ENCODE data around the gene DCTN4. TPM values are rescaled to one million over a fixed set of nuclear protein-coding genes. Genes with fewer than 3 reads are reported as not detected.

DCTN4 gene
- total and polyA plus RNA-seq, 2 of the 4 experiments (the other 2 are of a cell fraction): 28.1 to 50.2 TPM

DNA sequence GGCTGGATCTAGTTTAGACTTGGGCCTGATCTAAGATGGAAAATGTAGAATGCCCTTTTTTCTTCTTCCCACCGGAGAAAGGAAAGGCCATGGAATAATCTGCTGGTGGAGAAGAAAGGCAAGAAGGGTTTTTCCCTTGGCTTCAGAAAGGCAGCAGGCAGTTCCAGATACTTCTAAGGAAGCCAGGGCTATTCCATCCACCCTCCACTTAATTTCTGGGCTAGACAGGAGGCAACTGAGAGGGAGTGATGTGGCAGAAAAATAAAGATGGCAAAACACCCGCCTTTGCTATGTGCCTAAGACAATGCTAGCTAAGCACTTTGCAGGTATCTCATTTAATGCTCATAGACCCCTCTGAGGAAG, 87.9 kb downstream of the DCTN4 start:
- no peak overlapping the region for H3K4me2 ChIP-seq (ENCODE audit: low read depth, low read length)
- WGBS, 2 experiments (ENCODE audit: extremely low coverage in 2 of 2, insufficient read length in 1 of 2): 20% methylated on average over 1 of the region's 2 CpGs; no CpG with 5 or more reads in 1 of the 2 experiments
- CTCF ChIA-PET: no interaction called here

More for the DNA sequence above, 87.9 kb downstream of the DCTN4 start:
- Histone ChIP-seq H3K4me3 (ENCODE audit: insufficient read depth, low read depth, low read length) (no peak overlapping the region), H3K4ac (ENCODE audit: low read depth, low read length) (no peak overlapping the region), H3K9ac (ENCODE audit: low read depth, low read length) (no peak overlapping the region), H3K14ac (replicated peaks; ENCODE audit: low read depth, low read length) (no peak overlapping the region), H3K23ac (ENCODE audit: low read depth, low read length) (no peak overlapping the region), H3K4me1 (ENCODE audit: control insufficient read depth, insufficient read depth, low read length) (peaks cover 13% of the 10 kb centered on the region), H3K36me3 (ENCODE audit: control insufficient read depth, insufficient read depth, low read length) (no peaks in the 10 kb centered on the region), H3K18ac (ENCODE audit: low read depth, low read length) (no peak overlapping the region), H3K9me1 (ENCODE audit: insufficient read depth, low read length) (peaks cover 8% of the 10 kb centered on the region), H2BK120ac (ENCODE audit: low read depth, low read length) (no peak overlapping the region), H2BK20ac (ENCODE audit: low read depth, low read length) (no peak overlapping the region), H4K8ac (ENCODE audit: low read depth in 2 of 2, low read length in 2 of 2) (no peak overlapping the region), H4K91ac (ENCODE audit: insufficient read depth, low read depth, low read length) (no peak overlapping the region), H3K27me3 (ENCODE audit: control insufficient read depth, insufficient read depth, low read length) (peaks cover 12% of the 10 kb centered on the region), H3K79me1 (ENCODE audit: low read depth in 1 of 2, low read length in 2 of 2) (no peaks in the 10 kb centered on the region), H2AFZ (replicated peaks; ENCODE audit: low read length, poor library complexity) (no peak overlapping the region), H2BK15ac (ENCODE audit: low read depth, low read length) (no peak overlapping the region), H3K27ac (ENCODE audit: insufficient read depth, low read length) (no peak overlapping the region), H4K5ac (ENCODE audit: low read depth, low read length) (no peak overlapping the region), H2AK9ac (replicated peaks; ENCODE audit: low read depth, low read length, poor library complexity) (no peak overlapping the region), H4K20me1 (ENCODE audit: insufficient read depth, low read length) (no peaks in the 10 kb centered on the region), H2AK5ac (ENCODE audit: low read depth, low read length) (no peak overlapping the region), H2BK5ac (ENCODE audit: low read depth, low read length, poor library complexity, severe bottlenecking) (no peak overlapping the region), H3K56ac (ENCODE audit: extremely low read depth, insufficient read depth, low read length) (no peak overlapping the region), H3K9me3 (ENCODE audit: control insufficient read depth, insufficient read depth, low read length) (no peaks in the 10 kb centered on the region)
- ATAC-seq (ENCODE audit: low read depth): no peak
- no peak for DNase-seq
- POLR2A ChIA-PET (ENCODE audit: unreplicated experiment): interaction anchor here (0.5 kb wide), 1 partner anchor 112 kb away, joined by 3 read pairs; no protein-coding TSS in a partner anchor
- no TSS peak for BruUV-seq (replicated peaks)
- dilution Hi-C loops (cut with HindIII; ENCODE audit: low sequenced_read_pairs, unreplicated experiment) (no loop called here), in situ Hi-C loops (cut with MboI; ENCODE audit: low sequenced_read_pairs) (no loop called here), intact Hi-C loops (cut with micrococcal nuclease) (no loop called here)
- no peak for TF ChIP-seq RFX5 (IDR thresholded peaks at IDR 0.05; ENCODE audit: low read depth, low read length)
- TF ChIP-seq NFE2L2 (IDR thresholded peaks at IDR 0.05; ENCODE audit: low read depth, low read length): no peak
- no peak for TF ChIP-seq POLR2A (IDR thresholded peaks at IDR 0.05; ENCODE audit: low read depth, low read length)
- TF ChIP-seq, protein P1, sequence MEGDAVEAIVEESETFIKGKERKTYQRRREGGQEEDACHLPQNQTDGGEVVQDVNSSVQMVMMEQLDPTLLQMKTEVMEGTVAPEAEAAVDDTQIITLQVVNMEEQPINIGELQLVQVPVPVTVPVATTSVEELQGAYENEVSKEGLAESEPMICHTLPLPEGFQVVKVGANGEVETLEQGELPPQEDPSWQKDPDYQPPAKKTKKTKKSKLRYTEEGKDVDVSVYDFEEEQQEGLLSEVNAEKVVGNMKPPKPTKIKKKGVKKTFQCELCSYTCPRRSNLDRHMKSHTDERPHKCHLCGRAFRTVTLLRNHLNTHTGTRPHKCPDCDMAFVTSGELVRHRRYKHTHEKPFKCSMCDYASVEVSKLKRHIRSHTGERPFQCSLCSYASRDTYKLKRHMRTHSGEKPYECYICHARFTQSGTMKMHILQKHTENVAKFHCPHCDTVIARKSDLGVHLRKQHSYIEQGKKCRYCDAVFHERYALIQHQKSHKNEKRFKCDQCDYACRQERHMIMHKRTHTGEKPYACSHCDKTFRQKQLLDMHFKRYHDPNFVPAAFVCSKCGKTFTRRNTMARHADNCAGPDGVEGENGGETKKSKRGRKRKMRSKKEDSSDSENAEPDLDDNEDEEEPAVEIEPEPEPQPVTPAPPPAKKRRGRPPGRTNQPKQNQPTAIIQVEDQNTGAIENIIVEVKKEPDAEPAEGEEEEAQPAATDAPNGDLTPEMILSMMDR (conservative IDR thresholded peaks at IDR 0.05; ENCODE audit: low read depth, low read length): no peak
- no peak for TF ChIP-seq SMC3 (IDR thresholded peaks at IDR 0.05; ENCODE audit: low read depth, low read length)
- no peak for TF ChIP-seq MAZ (IDR thresholded peaks at IDR 0.05; ENCODE audit: borderline replicate concordance, low read depth, low read length)
- TF ChIP-seq BHLHE40 (IDR thresholded peaks at IDR 0.05; ENCODE audit: low read depth, low read length): no peak
- TF ChIP-seq FOS (IDR thresholded peaks at IDR 0.05; ENCODE audit: low read depth, low read length): no peak
- no peak for TF ChIP-seq RAD21 (IDR thresholded peaks at IDR 0.05; ENCODE audit: low read length)
- TF ChIP-seq, protein P2, sequence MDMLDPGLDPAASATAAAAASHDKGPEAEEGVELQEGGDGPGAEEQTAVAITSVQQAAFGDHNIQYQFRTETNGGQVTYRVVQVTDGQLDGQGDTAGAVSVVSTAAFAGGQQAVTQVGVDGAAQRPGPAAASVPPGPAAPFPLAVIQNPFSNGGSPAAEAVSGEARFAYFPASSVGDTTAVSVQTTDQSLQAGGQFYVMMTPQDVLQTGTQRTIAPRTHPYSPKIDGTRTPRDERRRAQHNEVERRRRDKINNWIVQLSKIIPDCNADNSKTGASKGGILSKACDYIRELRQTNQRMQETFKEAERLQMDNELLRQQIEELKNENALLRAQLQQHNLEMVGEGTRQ (IDR thresholded peaks at IDR 0.05; ENCODE audit: low read depth, low read length): no peak
- TF ChIP-seq CEBPB (IDR thresholded peaks at IDR 0.05; ENCODE audit: low read depth, low read length): no peak
- no peak for TF ChIP-seq MAFK (IDR thresholded peaks at IDR 0.05; ENCODE audit: low read depth, low read length)

Data from IMR-90 (cell line).